GM23338 (cell line): ENCODE measurements around the gene MED12L. TPM values are rescaled to one million over a fixed set of nuclear protein-coding genes. Genes with fewer than 3 reads are reported as not detected.

Source experiments
- ATAC-seq: fragments of 200-7000 bp; cut with Tn5 transposase; 3 replicates; pipeline ENCODE4 v1.9.1; 2020
- DNase-seq: peaks from one replicate; pipeline ENCODE4 v3.0.0-alpha.2; 2015; ENCODE audit warnings: low spot score
- H2AFZ ChIP-seq: fragments of 200-600 bp; sonication (generic); 2 replicates; pipeline ENCODE4 v1.8.0; 2016; ENCODE audit warnings: antibody characterized with exemption, mild to moderate bottlenecking, moderate library complexity
- H3F3A ChIP-seq: fragments of 200-600 bp; sonication (generic); replicated peaks from 2 replicates; pipeline ENCODE4 v1.8.0; 2017; ENCODE audit warnings: antibody characterized with exemption, mixed run types, low read depth
- H3K27ac ChIP-seq: fragments of 200-600 bp; sonication (generic); 2 replicates; pipeline ENCODE4 v1.6.1; 2016; ENCODE audit warnings: low read depth
- H3K27me3 ChIP-seq: fragments of 200-600 bp; sonication (generic); 2 replicates; pipeline ENCODE4 v1.8.0; 2016; ENCODE audit warnings: mild to moderate bottlenecking, mixed run types, moderate library complexity; ENCODE audit not compliant: insufficient read depth
- H3K36me3 ChIP-seq: fragments of 200-600 bp; sonication (generic); 2 replicates; pipeline ENCODE4 v1.8.0; 2016; ENCODE audit warnings: mild to moderate bottlenecking; ENCODE audit not compliant: insufficient read depth
- H3K4me1 ChIP-seq: fragments of 200-600 bp; sonication (generic); 2 replicates; pipeline ENCODE4 v1.8.0; 2016; ENCODE audit warnings: mild to moderate bottlenecking, moderate library complexity; ENCODE audit not compliant: insufficient read depth
- H3K4me2 ChIP-seq: fragments of 200-600 bp; sonication (generic); 2 replicates; pipeline ENCODE4 v1.7.1; 2017; ENCODE audit warnings: mixed run types
- H3K4me3 ChIP-seq: fragments of 200-600 bp; sonication (generic); 2 replicates; pipeline ENCODE4 v1.6.1; 2016; ENCODE audit warnings: mixed run types
- H3K79me2 ChIP-seq: fragments of 200-600 bp; sonication (generic); replicated peaks from 2 replicates; pipeline ENCODE4 v1.8.0; 2017; ENCODE audit warnings: mild to moderate bottlenecking; ENCODE audit not compliant: insufficient read depth
- H3K9me2 ChIP-seq: fragments of 200-600 bp; sonication (generic); 2 replicates; pipeline ENCODE4 v1.8.0; 2017; ENCODE audit not compliant: insufficient read depth
- H4K20me1 ChIP-seq: fragments of 200-600 bp; sonication (generic); replicated peaks from 2 replicates; pipeline ENCODE4 v1.8.0; 2017; ENCODE audit warnings: mild to moderate bottlenecking; ENCODE audit not compliant: insufficient read depth
- H3K27ac Mint-ChIP-seq: 2 replicates; pipeline ENCODE4 v1.8.0; 2020; ENCODE audit warnings: inconsistent platforms, mild to moderate bottlenecking, moderate library complexity, mixed read lengths
- H3K27me3 Mint-ChIP-seq: 3 replicates; pipeline ENCODE4 v1.8.0; 2022; ENCODE audit warnings: low read depth, mild to moderate bottlenecking, moderate library complexity, mixed read lengths, inconsistent platforms; ENCODE audit not compliant: insufficient read depth, poor library complexity
- H3K36me3 Mint-ChIP-seq: 3 replicates; pipeline ENCODE4 v1.8.0; 2021; ENCODE audit warnings: low read depth, mild to moderate bottlenecking, inconsistent platforms, moderate library complexity, mixed read lengths
- H3K4me1 Mint-ChIP-seq: 3 replicates; pipeline ENCODE4 v1.8.0; 2020; ENCODE audit warnings: mild to moderate bottlenecking, inconsistent platforms, mixed read lengths
- H3K4me3 Mint-ChIP-seq: 3 replicates; pipeline ENCODE4 v1.8.0; 2021; ENCODE audit warnings: moderate library complexity, mild to moderate bottlenecking, inconsistent platforms, mixed read lengths
- H3K9me3 Mint-ChIP-seq: 3 replicates; pipeline ENCODE4 v1.8.0; 2020; ENCODE audit warnings: moderate library complexity, mild to moderate bottlenecking, inconsistent platforms, mixed read lengths
- POLR2AphosphoS5 ChIP-seq: IDR thresholded peaks from 2 replicates; pipeline ENCODE4 v1.6.1; 2016; ENCODE audit warnings: antibody characterized with exemption, low read depth
- polyA plus RNA-seq: library from polyadenylated mRNA; unstranded; fragments of >200 nt; fragmentation: Nextera tagmentation; extraction: Ambion mirVana; gene quantifications from 2 replicates; pipeline ENCODE4 v1.2.1, GENCODE V29; 2016
- total RNA-seq: library from RNA; depleted of rRNA; stranded (reverse); fragments of >200 nt; shearing (Covaris generic); gene quantifications from 2 replicates; pipeline ENCODE4 v1.2.3, GENCODE V29; 2014
- TF ChIP-seq, protein P1 (sequence below): IDR thresholded peaks from 2 replicates; pipeline ENCODE4 v1.6.1; 2016; ENCODE audit warnings: antibody characterized with exemption
- TF ChIP-seq, protein P2 (sequence below): fragments of 250-450 bp; sonication (Bioruptor Pico); IDR thresholded peaks from 2 replicates; pipeline ENCODE4 v1.5.0; 2020; ENCODE audit warnings: mild to moderate bottlenecking, moderate library complexity

Gene MED12L
- total and polyA plus RNA-seq, 2 experiments from 2014 or later, result 5.7 to 25.0 TPM

GRCh38 chr3:151267066-151267465, 181.6 kb downstream of the MED12L start:
- H3K4me1 Mint-ChIP-seq, result peaks cover 31% of the 10 kb centered on the region
- H3K27ac Mint-ChIP-seq, result peak overlapping the region; percentile 18; the same call in 1 of the 2 replicates
- no peak overlapping the region for H3K27ac ChIP-seq
- H2AFZ ChIP-seq, result no peak overlapping the region
- no peaks in the 10 kb centered on the region for H3K27me3 ChIP-seq
- H3K4me3 ChIP-seq, result no peak overlapping the region
- no peak overlapping the region for H3K4me3 Mint-ChIP-seq
- H3F3A ChIP-seq, result no peaks in the 10 kb centered on the region
- H4K20me1 ChIP-seq, result no peaks in the 10 kb centered on the region; the same call in 1 of the 2 replicates
- DNase-seq, result no peak
- H3K27me3 Mint-ChIP-seq, result no peaks in the 10 kb centered on the region
- H3K79me2 ChIP-seq, result no peaks in the 10 kb centered on the region
- peaks cover 22% of the 10 kb centered on the region for H3K4me1 ChIP-seq
- TF ChIP-seq, protein P1, sequence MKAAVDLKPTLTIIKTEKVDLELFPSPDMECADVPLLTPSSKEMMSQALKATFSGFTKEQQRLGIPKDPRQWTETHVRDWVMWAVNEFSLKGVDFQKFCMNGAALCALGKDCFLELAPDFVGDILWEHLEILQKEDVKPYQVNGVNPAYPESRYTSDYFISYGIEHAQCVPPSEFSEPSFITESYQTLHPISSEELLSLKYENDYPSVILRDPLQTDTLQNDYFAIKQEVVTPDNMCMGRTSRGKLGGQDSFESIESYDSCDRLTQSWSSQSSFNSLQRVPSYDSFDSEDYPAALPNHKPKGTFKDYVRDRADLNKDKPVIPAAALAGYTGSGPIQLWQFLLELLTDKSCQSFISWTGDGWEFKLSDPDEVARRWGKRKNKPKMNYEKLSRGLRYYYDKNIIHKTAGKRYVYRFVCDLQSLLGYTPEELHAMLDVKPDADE, result no peak
- no peak for TF ChIP-seq POLR2AphosphoS5
- TF ChIP-seq, protein P2, sequence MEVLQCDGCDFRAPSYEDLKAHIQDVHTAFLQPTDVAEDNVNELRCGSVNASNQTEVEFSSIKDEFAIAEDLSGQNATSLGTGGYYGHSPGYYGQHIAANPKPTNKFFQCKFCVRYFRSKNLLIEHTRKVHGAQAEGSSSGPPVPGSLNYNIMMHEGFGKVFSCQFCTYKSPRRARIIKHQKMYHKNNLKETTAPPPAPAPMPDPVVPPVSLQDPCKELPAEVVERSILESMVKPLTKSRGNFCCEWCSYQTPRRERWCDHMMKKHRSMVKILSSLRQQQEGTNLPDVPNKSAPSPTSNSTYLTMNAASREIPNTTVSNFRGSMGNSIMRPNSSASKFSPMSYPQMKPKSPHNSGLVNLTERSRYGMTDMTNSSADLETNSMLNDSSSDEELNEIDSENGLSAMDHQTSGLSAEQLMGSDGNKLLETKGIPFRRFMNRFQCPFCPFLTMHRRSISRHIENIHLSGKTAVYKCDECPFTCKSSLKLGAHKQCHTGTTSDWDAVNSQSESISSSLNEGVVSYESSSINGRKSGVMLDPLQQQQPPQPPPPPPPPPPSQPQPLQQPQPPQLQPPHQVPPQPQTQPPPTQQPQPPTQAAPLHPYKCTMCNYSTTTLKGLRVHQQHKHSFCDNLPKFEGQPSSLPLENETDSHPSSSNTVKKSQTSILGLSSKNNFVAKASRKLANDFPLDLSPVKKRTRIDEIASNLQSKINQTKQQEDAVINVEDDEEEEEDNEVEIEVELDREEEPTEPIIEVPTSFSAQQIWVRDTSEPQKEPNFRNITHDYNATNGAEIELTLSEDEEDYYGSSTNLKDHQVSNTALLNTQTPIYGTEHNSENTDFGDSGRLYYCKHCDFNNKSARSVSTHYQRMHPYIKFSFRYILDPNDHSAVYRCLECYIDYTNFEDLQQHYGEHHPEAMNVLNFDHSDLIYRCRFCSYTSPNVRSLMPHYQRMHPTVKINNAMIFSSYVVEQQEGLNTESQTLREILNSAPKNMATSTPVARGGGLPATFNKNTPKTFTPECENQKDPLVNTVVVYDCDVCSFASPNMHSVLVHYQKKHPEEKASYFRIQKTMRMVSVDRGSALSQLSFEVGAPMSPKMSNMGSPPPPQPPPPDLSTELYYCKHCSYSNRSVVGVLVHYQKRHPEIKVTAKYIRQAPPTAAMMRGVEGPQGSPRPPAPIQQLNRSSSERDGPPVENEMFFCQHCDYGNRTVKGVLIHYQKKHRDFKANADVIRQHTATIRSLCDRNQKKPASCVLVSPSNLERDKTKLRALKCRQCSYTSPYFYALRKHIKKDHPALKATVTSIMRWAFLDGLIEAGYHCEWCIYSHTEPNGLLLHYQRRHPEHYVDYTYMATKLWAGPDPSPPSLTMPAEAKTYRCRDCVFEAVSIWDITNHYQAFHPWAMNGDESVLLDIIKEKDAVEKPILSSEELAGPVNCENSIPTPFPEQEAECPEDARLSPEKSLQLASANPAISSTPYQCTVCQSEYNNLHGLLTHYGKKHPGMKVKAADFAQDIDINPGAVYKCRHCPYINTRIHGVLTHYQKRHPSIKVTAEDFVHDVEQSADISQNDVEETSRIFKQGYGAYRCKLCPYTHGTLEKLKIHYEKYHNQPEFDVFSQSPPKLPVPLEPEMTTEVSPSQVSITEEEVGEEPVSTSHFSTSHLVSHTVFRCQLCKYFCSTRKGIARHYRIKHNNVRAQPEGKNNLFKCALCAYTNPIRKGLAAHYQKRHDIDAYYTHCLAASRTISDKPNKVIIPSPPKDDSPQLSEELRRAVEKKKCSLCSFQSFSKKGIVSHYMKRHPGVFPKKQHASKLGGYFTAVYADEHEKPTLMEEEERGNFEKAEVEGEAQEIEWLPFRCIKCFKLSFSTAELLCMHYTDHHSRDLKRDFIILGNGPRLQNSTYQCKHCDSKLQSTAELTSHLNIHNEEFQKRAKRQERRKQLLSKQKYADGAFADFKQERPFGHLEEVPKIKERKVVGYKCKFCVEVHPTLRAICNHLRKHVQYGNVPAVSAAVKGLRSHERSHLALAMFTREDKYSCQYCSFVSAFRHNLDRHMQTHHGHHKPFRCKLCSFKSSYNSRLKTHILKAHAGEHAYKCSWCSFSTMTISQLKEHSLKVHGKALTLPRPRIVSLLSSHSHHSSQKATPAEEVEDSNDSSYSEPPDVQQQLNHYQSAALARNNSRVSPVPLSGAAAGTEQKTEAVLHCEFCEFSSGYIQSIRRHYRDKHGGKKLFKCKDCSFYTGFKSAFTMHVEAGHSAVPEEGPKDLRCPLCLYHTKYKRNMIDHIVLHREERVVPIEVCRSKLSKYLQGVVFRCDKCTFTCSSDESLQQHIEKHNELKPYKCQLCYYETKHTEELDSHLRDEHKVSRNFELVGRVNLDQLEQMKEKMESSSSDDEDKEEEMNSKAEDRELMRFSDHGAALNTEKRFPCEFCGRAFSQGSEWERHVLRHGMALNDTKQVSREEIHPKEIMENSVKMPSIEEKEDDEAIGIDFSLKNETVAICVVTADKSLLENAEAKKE (CRISPR knock-in tag), result no peak
- no peak overlapping the region for H3K4me2 ChIP-seq
- H3K36me3 ChIP-seq, result no peaks in the 10 kb centered on the region
- no peak for ATAC-seq
- no peaks in the 10 kb centered on the region for H3K9me3 Mint-ChIP-seq
- H3K36me3 Mint-ChIP-seq, result peaks cover 3% of the 10 kb centered on the region; the same call in 1 of the 3 replicates
- no peaks in the 10 kb centered on the region for H3K9me2 ChIP-seq
